ENCODE data around the gene DPH6.

DNA sequence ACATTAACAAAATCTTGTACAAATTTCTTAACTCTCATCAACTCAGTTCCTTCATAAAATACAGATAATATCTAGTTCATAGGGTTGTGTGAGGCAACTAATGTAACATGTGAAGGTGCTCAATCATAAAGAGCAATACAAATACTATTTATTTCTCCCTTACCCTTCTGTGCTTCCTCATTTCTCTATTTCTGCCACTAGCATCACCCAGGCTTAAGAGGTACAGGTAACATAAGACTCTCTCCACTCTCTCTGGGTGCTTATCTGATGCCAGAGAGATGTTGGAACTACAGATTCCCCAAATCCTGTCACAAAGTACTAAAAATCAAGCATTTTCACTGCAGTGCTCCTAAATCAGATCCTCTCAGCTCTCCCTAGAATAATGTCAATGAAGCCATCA lies 74.9 kb downstream of the DPH6 start:
- no peak for TF ChIP-seq POLR2A (IDR thresholded peaks at IDR 0.05)
- TF ChIP-seq, protein P1, sequence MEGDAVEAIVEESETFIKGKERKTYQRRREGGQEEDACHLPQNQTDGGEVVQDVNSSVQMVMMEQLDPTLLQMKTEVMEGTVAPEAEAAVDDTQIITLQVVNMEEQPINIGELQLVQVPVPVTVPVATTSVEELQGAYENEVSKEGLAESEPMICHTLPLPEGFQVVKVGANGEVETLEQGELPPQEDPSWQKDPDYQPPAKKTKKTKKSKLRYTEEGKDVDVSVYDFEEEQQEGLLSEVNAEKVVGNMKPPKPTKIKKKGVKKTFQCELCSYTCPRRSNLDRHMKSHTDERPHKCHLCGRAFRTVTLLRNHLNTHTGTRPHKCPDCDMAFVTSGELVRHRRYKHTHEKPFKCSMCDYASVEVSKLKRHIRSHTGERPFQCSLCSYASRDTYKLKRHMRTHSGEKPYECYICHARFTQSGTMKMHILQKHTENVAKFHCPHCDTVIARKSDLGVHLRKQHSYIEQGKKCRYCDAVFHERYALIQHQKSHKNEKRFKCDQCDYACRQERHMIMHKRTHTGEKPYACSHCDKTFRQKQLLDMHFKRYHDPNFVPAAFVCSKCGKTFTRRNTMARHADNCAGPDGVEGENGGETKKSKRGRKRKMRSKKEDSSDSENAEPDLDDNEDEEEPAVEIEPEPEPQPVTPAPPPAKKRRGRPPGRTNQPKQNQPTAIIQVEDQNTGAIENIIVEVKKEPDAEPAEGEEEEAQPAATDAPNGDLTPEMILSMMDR (IDR thresholded peaks at IDR 0.05): no peak
